C4-2B (cell line): Measurements from ENCODE around the gene DUSP10.

Experiments used
- H3K27ac ChIP-seq: fragments of 450-650 bp; 2 replicates; pipeline ENCODE4 v1.5.1; 2017
- ZFX ChIP-seq: fragments of 450-650 bp; IDR thresholded peaks from 2 replicates; pipeline ENCODE4 v1.6.1; 2017
- TF ChIP-seq, protein P1 (sequence below): fragments of 450-650 bp; conservative IDR thresholded peaks from 2 replicates; pipeline ENCODE4 v1.5.1; 2017; ENCODE audit warnings: mild to moderate bottlenecking

Gene DUSP10

DNA sequence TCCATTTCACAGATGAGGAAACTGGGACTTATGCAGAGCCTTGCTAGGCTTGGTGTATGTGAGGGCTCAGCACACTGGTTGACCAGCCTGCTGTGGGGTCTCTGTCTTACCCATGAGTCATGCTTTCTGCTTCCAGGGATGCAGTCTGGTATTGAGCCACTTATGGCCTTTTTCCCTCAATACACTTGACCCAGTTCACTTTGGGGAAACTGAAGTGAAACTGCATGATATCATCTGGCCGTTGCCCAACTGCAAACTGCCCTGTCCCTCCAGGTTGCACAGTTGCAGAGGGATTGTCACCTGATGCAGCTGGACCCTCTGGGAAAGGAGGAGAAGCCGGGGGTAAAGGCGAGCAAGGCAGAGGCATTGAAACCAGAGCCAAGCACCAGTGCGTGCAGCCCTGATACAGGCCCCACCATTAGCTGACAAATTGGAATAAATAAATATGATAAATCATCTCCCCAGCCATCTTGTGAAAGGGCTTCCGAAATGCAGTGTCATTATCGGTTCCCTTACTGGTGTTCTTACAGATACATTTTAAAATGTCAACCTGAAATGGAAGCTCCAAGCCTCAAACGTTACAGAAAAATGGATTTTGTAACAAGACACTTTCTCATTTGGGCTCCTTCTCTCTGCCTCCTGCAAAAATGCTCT, 39.3 kb upstream of the DUSP10 start:
- H3K27ac ChIP-seq, result no peak overlapping the region
- no peak for TF ChIP-seq ZFX
- TF ChIP-seq, protein P1, sequence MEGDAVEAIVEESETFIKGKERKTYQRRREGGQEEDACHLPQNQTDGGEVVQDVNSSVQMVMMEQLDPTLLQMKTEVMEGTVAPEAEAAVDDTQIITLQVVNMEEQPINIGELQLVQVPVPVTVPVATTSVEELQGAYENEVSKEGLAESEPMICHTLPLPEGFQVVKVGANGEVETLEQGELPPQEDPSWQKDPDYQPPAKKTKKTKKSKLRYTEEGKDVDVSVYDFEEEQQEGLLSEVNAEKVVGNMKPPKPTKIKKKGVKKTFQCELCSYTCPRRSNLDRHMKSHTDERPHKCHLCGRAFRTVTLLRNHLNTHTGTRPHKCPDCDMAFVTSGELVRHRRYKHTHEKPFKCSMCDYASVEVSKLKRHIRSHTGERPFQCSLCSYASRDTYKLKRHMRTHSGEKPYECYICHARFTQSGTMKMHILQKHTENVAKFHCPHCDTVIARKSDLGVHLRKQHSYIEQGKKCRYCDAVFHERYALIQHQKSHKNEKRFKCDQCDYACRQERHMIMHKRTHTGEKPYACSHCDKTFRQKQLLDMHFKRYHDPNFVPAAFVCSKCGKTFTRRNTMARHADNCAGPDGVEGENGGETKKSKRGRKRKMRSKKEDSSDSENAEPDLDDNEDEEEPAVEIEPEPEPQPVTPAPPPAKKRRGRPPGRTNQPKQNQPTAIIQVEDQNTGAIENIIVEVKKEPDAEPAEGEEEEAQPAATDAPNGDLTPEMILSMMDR, result no peak

DNA sequence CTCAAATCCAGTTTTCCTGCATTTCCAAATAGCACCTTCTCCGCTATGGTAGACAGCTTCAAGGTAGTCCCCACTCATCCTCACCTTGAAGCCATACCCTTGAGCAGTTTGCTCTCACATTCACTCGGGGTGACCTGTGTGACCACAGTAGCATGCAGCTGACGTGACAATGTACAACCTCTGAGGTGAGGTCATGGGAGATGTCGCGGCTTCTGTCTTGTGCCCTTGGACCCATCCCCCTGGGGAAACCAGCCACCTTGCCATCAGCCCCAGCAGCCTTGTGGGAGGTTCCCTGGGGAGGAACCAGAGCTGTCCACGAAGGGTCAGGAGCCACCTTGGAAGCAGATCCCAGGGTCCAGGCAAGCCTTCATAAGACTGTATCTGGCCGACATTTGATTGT, 38.3 kb upstream of the DUSP10 start:
- no peak overlapping the region for H3K27ac ChIP-seq
- TF ChIP-seq ZFX, result no peak
- TF ChIP-seq, protein P1, result no peak

DNA sequence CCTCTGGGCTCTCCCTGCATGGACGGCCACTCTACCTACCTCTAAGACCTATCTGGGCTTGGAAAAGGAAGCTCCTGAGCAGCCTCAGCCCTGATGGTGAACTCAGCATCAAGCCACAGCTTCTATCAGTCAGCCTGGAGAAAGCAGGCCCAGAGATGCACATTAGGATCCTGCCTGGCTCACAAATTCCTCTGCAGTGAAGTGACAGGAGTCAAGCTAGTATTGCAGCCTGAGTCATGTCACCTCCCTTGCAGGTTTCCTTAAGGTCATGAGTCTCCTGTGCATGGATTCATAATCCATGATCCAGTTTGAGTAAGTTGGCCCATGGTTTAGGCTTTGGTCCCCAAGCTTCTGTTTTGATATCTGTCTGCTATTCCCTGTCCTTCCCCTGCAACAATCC, 37.9 kb upstream of the DUSP10 start:
- H3K27ac ChIP-seq, result no peak overlapping the region
- TF ChIP-seq ZFX, result no peak
- TF ChIP-seq, protein P1, result no peak

DNA sequence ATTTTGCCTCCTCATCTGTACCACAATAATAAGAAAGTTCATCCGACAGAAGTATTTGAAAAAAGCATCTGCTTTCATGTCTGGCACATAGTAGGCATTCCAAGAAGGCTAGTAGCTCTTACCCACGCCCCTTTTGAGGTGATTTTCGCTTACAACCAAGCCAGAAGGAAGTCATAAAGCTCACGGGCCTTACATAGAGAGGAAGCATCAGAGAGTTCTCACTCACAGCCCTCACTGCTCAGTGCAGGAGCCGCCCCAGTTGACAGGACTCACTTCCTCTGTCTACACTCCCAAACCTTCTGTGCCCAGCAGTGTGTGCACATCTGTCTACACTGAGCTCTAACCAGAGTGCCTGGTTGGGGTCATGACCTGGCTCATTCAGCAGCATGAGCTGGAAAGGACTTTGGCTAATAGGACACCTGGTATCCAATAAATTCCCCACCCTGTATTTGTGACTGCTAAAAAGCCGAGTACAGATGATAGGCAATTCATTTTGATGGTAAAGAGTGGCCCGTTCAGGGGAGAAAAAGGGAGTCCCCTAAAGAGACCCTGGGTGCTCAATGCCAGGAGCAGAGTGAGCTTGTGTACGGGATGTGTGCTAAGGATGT, 36.8 kb upstream of the DUSP10 start:
- H3K27ac ChIP-seq, result no peak overlapping the region
- TF ChIP-seq, protein P1, result no peak
- TF ChIP-seq ZFX, result no peak

DNA sequence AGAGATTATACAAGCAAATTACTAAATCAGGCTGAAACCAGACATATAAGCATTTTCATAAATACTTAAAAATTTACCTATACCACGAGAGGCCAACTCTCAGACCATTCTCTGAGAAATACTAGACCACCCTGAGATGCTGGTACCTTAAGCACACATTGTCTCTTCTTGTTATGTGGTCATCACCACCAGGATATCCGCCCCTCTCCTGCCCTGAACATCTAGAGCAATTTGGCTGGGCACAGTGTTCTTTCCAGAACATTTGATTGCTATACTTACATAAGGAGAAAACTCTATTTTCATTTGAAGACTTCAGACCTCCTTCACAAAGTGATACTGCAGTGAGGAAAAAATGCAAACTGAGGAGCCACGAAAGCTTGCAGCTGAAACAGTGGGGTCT, 36.2 kb upstream of the DUSP10 start:
- TF ChIP-seq ZFX, result no peak
- TF ChIP-seq, protein P1, result no peak
- no peak overlapping the region for H3K27ac ChIP-seq

DNA sequence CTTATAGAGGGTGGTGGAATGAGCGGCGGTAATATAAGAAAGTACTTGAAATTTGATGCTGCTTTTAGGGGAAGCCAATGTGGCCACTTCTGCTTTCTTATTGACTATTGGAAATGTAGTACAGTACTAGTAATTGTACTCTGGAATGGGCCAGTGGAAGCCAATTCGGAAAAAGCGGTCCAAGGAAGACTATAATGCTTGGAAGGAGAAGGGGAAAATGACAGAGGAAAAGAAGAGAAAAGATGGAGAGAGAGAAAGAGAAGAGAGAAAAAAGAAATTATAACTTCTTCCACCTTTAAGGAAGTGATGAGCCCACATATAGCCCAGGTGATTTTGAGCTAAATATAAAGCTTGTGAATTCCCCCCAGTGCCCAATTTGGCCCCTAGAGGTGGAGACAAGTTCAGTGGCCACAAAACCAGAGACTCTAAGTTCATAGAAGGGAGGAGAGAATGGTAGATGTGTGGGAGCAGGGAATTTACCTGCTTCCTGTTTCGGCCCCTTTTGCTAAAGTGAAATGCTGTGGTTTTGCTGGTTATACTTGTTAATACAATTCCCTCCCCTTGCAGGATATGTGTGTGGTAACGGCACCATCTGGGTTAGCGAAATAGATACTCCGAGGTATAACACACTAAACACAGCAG, 35.7 kb upstream of the DUSP10 start:
- H3K27ac ChIP-seq, result no peak overlapping the region
- TF ChIP-seq, protein P1, result no peak
- no peak for TF ChIP-seq ZFX
